Measurements from ENCODE around the gene KRT84.

The KRT84 gene

DNA sequence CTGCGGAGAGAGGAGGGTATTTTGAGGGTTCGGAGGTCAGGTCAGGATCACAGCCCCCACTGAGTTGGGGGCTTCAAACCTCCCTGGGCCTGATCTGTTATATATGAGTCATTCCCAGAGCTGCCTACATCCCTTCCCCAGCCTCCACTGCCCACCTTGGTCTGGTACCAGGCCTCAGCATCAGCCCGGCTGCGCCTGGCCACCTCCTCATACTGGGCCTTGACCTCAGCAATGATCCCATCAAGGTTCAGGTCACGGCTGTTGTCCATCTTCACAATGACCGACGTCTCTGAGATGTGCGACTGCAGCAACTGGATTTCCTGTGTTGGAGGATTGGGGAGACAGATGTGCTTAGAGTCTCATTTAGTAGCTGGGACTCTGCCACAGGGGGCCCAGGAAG is 4.2 kb downstream of the KRT84 start:
- Histone ChIP-seq H3K4me1 (ENCODE audit: control insufficient read depth, insufficient read depth, low read length) (no peaks in the 10 kb centered on the region), H3K9ac (ENCODE audit: low read depth, low read length) (no peak overlapping the region), H3K9me3 (ENCODE audit: control insufficient read depth, insufficient read depth, low read length) (no peaks in the 10 kb centered on the region), H3K27ac (ENCODE audit: low read depth, low read length) (no peak overlapping the region), H3K27me3 (ENCODE audit: control insufficient read depth, insufficient read depth, low read length) (no peaks in the 10 kb centered on the region), H3K4me3 (ENCODE audit: low read depth, low read length) (no peak overlapping the region), H3K36me3 (ENCODE audit: control insufficient read depth, insufficient read depth, low read length) (no peaks in the 10 kb centered on the region)

DNA sequence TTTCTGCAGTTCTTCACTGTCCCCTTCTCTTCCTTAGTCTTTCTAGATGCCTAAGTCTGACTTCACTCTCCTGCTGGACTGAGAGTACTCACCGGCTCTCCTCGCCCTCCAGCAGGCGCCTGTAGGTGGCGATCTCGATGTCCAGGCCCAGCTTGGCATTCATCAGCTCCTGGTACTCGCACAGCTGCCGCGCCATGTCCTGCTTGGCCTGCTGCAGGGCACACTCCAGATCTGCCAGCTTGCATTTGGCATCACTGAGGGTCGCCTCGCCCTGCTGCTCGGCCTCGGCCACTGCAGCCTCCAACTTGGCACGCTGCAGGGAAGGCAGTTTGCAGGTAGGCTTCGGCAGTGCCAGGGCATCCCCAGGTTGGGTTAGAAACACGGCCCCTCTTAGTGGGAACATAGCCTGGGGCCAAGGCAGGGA is 5.2 kb downstream of the KRT84 start:
- no peak overlapping the region for H3K27ac ChIP-seq (ENCODE audit: low read depth, low read length)
- no peaks in the 10 kb centered on the region for H3K36me3 ChIP-seq (ENCODE audit: control insufficient read depth, insufficient read depth, low read length)
- H3K4me1 ChIP-seq (ENCODE audit: control insufficient read depth, insufficient read depth, low read length) = no peaks in the 10 kb centered on the region
- no peaks in the 10 kb centered on the region for H3K9me3 ChIP-seq (ENCODE audit: control insufficient read depth, insufficient read depth, low read length)
- no peak overlapping the region for H3K9ac ChIP-seq (ENCODE audit: low read depth, low read length)
- H3K27me3 ChIP-seq (ENCODE audit: control insufficient read depth, insufficient read depth, low read length) = no peaks in the 10 kb centered on the region
- no peak overlapping the region for H3K4me3 ChIP-seq (ENCODE audit: low read depth, low read length)

DNA sequence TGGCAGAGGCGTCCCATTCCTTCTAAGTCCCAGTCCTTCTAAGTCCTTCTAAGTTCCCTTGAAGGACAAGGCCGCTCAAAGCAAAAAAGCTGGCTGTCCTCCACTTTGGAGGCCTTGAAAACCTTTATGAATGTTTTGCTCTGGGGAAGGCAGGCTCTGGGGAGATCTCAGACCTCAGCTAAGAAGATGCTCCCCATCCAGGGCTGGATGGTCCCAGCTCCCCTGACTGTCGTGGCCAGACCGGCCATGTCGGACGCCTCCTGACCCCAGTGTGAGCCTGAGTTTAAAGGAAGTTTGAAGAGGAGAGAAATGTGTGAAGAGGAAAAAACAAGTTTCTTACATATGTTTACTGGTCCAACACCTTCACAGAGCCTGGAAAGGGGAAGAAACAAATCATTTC is 5.9 kb downstream of the KRT84 start:
- H3K4me3 ChIP-seq (ENCODE audit: low read depth, low read length) = no peak overlapping the region
- no peak overlapping the region for H3K27ac ChIP-seq (ENCODE audit: low read depth, low read length)
- H3K36me3 ChIP-seq (ENCODE audit: control insufficient read depth, insufficient read depth, low read length) = no peaks in the 10 kb centered on the region
- no peaks in the 10 kb centered on the region for H3K27me3 ChIP-seq (ENCODE audit: control insufficient read depth, insufficient read depth, low read length)
- no peak overlapping the region for H3K9ac ChIP-seq (ENCODE audit: low read depth, low read length)
- no peaks in the 10 kb centered on the region for H3K4me1 ChIP-seq (ENCODE audit: control insufficient read depth, insufficient read depth, low read length)
- no peaks in the 10 kb centered on the region for H3K9me3 ChIP-seq (ENCODE audit: control insufficient read depth, insufficient read depth, low read length)

DNA sequence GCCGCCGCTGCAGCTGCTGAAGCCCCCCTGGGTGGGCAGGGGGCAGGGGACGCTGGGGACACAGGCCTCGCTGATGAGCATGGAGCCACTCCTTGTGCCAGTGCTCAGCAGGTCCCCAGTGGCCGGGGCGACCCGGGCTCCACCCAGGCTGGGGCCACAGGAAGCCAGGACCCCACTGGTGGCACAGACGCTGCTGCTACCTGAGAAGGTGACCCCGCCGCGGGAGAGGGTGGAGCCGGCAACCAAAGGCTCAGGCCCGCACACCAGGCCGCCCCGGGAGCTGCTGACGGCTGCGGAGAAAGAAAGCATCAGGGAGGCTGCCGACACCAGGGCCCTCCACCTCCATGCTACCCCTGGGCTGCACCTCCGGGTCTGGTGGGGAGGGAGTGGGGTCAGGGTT is 7.4 kb downstream of the KRT84 start:
- Histone ChIP-seq H3K4me1 (ENCODE audit: control insufficient read depth, insufficient read depth, low read length) (no peaks in the 10 kb centered on the region), H3K9ac (ENCODE audit: low read depth, low read length) (no peak overlapping the region), H3K36me3 (ENCODE audit: control insufficient read depth, insufficient read depth, low read length) (no peaks in the 10 kb centered on the region), H3K27me3 (ENCODE audit: control insufficient read depth, insufficient read depth, low read length) (no peaks in the 10 kb centered on the region), H3K4me3 (ENCODE audit: low read depth, low read length) (no peak overlapping the region), H3K27ac (ENCODE audit: low read depth, low read length) (no peak overlapping the region), H3K9me3 (ENCODE audit: control insufficient read depth, insufficient read depth, low read length) (no peaks in the 10 kb centered on the region)

DNA sequence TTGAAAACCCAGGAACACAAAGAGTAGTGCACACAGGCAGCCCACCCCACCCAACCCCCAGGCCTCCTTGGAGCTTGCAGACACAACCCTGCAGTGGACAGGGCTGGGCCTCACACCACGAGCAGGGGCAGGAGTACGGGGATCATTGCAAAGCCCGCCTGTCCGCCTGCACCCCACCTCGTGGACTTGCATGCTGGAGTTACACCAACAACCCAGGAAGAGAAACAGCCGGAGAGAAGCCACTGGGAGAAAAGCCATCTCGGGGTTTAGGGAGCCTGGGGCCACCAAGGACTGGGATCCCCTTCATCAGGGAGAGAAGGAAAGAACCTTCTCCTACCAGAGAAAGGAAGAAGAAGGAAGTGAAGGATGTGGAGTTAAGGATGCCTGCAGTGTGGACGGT is 8.2 kb downstream of the KRT84 start:
- Histone ChIP-seq H3K27ac (ENCODE audit: low read depth, low read length) (no peak overlapping the region), H3K4me3 (ENCODE audit: low read depth, low read length) (no peak overlapping the region), H3K36me3 (ENCODE audit: control insufficient read depth, insufficient read depth, low read length) (no peaks in the 10 kb centered on the region)

DNA sequence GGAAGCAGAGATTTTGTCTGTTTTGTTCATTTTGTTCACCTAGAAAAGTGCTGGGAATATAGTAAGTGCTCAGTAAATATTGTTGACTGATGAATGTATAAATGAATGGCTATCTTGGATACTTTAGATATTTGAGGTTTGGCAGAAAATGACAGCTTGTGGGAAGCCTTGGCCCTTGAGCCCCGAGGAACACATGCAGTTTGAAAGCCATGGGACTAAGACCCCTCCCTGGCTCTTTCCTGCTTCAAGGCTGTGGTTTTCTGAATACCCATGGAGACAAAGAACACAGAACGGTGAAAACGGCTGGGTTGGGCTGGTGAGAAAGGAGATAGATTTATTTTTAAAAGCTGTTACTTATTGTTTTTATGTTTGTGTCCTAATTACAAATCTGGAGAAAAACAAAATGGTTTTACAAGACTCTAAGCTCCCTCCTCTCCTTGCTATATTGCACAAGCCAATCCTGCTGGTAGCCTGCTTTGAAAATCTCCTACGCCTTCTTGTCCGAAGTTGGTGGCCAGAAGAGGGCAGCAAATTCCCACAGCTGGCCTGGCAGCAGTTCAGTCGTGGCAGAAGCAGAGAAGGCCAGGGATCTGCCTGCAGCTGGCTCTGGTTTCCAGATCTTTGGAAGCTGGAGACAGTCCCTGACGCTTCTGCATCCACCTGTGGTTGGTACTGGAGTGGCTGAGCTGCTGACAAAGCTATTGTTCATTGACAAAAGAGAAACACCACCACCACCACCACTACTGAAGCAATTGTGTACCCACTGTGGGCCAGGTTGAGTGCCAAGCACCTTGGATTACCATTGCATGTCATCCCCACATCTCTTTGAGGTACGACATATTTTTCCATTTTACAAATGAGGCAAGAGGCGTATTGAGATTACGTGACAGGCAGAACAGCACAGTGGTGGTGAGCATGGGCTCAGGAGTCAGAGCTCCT is 13.0 kb downstream of the KRT84 start:
- H3K4me1 ChIP-seq (ENCODE audit: control insufficient read depth, insufficient read depth, low read length) = no peaks in the 10 kb centered on the region
- H3K9ac ChIP-seq (ENCODE audit: low read depth, low read length) = no peak overlapping the region
- H3K27me3 ChIP-seq (ENCODE audit: control insufficient read depth, insufficient read depth, low read length) = no peaks in the 10 kb centered on the region
- H3K9me3 ChIP-seq (ENCODE audit: control insufficient read depth, insufficient read depth, low read length) = no peaks in the 10 kb centered on the region
- H3K36me3 ChIP-seq (ENCODE audit: control insufficient read depth, insufficient read depth, low read length) = no peaks in the 10 kb centered on the region
- H3K4me3 ChIP-seq (ENCODE audit: low read depth, low read length) = no peak overlapping the region
- no peak overlapping the region for H3K27ac ChIP-seq (ENCODE audit: low read depth, low read length)

More for the DNA sequence above, 8.2 kb downstream of the KRT84 start:
- Histone ChIP-seq H3K4me1 (ENCODE audit: control insufficient read depth, insufficient read depth, low read length) (no peaks in the 10 kb centered on the region), H3K9ac (ENCODE audit: low read depth, low read length) (no peak overlapping the region), H3K9me3 (ENCODE audit: control insufficient read depth, insufficient read depth, low read length) (no peaks in the 10 kb centered on the region), H3K27me3 (ENCODE audit: control insufficient read depth, insufficient read depth, low read length) (no peaks in the 10 kb centered on the region)

DNA sequence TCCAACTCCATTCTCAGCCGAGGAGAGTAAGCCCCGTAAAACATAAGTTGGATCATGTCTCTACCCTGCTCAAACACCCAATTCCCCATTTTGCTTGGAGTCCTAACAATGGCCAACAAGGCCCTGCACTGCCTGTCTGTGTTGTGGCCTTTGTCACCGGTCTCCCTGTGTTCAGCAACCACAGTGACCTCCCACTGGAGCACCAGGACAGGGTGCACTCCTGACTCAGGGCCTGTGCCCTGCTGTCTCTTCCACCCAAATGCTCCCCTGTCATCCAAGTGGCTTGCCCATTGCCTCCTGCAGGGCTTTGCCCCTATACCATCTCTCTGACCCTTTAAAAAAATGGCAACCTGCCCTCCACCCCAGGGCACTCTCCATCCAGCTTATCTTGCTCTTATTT is 13.7 kb downstream of the KRT84 start:
- H3K9me3 ChIP-seq (ENCODE audit: control insufficient read depth, insufficient read depth, low read length) = no peaks in the 10 kb centered on the region
- no peak overlapping the region for H3K4me3 ChIP-seq (ENCODE audit: low read depth, low read length)
- no peak overlapping the region for H3K9ac ChIP-seq (ENCODE audit: low read depth, low read length)
- H3K27ac ChIP-seq (ENCODE audit: low read depth, low read length) = no peak overlapping the region
- no peaks in the 10 kb centered on the region for H3K4me1 ChIP-seq (ENCODE audit: control insufficient read depth, insufficient read depth, low read length)
- no peaks in the 10 kb centered on the region for H3K36me3 ChIP-seq (ENCODE audit: control insufficient read depth, insufficient read depth, low read length)
- no peaks in the 10 kb centered on the region for H3K27me3 ChIP-seq (ENCODE audit: control insufficient read depth, insufficient read depth, low read length)

DNA sequence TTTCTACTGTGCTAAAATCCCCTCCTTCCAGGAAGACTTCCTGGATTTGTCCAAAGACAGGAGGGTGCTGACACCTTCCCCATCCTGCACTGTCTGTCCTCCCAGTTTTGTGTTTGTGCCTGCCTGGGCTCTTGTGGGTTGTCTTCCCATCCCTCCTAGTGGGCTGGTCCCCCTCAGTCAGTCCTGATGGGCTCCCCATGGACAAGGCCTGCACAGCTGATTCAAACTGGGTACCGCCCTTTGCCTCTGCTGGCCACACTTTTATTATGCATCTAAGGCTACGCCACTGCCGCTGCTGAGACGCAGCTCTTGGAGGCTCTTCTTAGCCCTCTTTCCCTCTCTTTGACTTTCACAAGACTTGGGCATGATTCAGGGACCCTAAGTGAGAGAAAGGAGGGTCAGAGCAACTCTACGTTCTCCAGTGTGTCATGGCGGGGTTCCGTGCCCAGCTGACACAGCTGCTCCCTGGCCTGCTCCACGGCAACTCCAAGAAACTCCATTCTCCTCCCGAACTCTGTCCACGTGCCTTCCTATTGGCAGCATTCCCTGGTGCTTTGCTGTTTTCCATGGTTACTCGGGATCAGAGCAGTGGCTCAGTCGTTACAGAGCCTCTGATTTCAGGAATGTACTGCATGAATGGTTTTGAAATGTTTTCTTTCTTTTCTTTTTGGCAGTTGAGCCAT is 14.4 kb downstream of the KRT84 start:
- no peaks in the 10 kb centered on the region for H3K36me3 ChIP-seq (ENCODE audit: control insufficient read depth, insufficient read depth, low read length)
- no peaks in the 10 kb centered on the region for H3K9me3 ChIP-seq (ENCODE audit: control insufficient read depth, insufficient read depth, low read length)
- no peaks in the 10 kb centered on the region for H3K4me1 ChIP-seq (ENCODE audit: control insufficient read depth, insufficient read depth, low read length)
- H3K27me3 ChIP-seq (ENCODE audit: control insufficient read depth, insufficient read depth, low read length) = no peaks in the 10 kb centered on the region
- H3K27ac ChIP-seq (ENCODE audit: low read depth, low read length) = no peak overlapping the region
- H3K9ac ChIP-seq (ENCODE audit: low read depth, low read length) = no peak overlapping the region
- no peak overlapping the region for H3K4me3 ChIP-seq (ENCODE audit: low read depth, low read length)

DNA sequence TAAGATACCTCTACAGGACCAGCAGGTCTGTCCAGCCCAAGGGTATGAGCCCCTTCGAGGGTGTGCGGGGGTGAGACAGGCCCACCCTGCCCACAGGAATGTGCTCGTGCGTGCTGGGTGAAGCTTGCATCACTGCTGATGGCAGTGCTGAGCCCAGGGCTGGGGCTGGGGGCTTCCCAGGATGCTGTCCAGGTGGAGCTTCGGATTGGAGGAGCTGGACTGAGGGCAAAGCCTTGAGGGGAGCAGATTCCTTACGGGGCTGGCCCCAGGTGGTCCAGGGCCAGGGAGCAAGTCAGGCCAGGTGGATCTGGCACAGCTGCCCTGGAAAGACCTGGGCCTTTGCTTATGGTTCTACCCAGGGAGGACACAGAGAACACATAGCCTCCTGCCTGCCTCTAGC is 15.6 kb downstream of the KRT84 start:
- Histone ChIP-seq H3K9ac (ENCODE audit: low read depth, low read length) (no peak overlapping the region), H3K9me3 (ENCODE audit: control insufficient read depth, insufficient read depth, low read length) (no peaks in the 10 kb centered on the region), H3K36me3 (ENCODE audit: control insufficient read depth, insufficient read depth, low read length) (no peaks in the 10 kb centered on the region), H3K4me1 (ENCODE audit: control insufficient read depth, insufficient read depth, low read length) (no peaks in the 10 kb centered on the region), H3K4me3 (ENCODE audit: low read depth, low read length) (no peak overlapping the region), H3K27me3 (ENCODE audit: control insufficient read depth, insufficient read depth, low read length) (no peaks in the 10 kb centered on the region; the same call in 1 of the 2 replicates), H3K27ac (ENCODE audit: low read depth, low read length) (no peak overlapping the region)

DNA sequence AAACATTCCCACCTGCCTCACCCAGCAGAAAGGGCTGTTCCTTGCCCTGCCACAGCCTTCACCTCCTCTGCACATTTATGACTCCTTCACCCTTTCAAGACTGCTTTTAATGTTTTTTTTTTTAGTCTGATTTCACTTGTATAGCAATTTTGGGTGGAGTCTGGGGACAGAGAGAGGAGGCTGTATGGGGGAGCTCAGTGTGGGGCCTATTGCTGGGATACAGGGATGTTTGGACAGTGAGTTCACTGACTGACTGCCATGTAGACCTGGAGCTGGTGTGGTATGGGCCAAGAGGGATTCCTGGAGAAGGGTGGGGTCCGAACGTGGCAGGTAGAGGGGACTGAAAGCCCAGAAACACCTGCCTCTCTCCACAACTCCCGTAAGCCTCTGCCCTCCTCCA is 16.2 kb downstream of the KRT84 start:
- Histone ChIP-seq H3K27me3 (ENCODE audit: control insufficient read depth, insufficient read depth, low read length) (no peaks in the 10 kb centered on the region; the same call in 1 of the 2 replicates), H3K4me3 (ENCODE audit: low read depth, low read length) (no peak overlapping the region)

DNA sequence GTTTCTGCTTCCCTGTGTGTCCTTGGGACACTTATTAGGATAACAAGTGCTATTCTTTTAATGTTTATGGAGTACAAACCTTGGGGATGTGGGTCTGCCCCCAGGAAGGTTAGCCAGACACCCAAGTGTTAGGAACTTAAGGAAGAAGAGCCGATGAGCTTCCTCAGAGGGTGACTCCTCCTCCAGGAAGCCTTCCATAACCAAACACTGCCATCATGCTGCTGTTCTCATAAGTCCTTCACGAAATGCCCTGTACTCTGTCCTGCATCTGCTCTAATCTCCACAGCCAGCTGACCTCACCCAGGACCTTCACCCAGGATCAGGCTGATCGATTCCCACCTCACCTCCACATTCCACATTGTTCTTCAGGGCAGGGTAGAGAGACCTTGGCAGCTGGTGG is 16.9 kb downstream of the KRT84 start:
- no peak overlapping the region for H3K9ac ChIP-seq (ENCODE audit: low read depth, low read length)
- H3K36me3 ChIP-seq (ENCODE audit: control insufficient read depth, insufficient read depth, low read length) = no peaks in the 10 kb centered on the region
- H3K4me1 ChIP-seq (ENCODE audit: control insufficient read depth, insufficient read depth, low read length) = no peaks in the 10 kb centered on the region
- H3K9me3 ChIP-seq (ENCODE audit: control insufficient read depth, insufficient read depth, low read length) = no peaks in the 10 kb centered on the region
- no peaks in the 10 kb centered on the region; the same call in 1 of the 2 replicates for H3K27me3 ChIP-seq (ENCODE audit: control insufficient read depth, insufficient read depth, low read length)
- H3K4me3 ChIP-seq (ENCODE audit: low read depth, low read length) = no peak overlapping the region
- H3K27ac ChIP-seq (ENCODE audit: low read depth, low read length) = no peak overlapping the region

More for the DNA sequence above, 16.2 kb downstream of the KRT84 start:
- no peaks in the 10 kb centered on the region for H3K36me3 ChIP-seq (ENCODE audit: control insufficient read depth, insufficient read depth, low read length)
- no peaks in the 10 kb centered on the region for H3K9me3 ChIP-seq (ENCODE audit: control insufficient read depth, insufficient read depth, low read length)
- H3K4me1 ChIP-seq (ENCODE audit: control insufficient read depth, insufficient read depth, low read length) = no peaks in the 10 kb centered on the region
- no peak overlapping the region for H3K27ac ChIP-seq (ENCODE audit: low read depth, low read length)
- no peak overlapping the region for H3K9ac ChIP-seq (ENCODE audit: low read depth, low read length)
